ENCODE measurements around the gene CFAP45. TPM values are rescaled to one million over a fixed set of nuclear protein-coding genes. Genes with fewer than 3 reads are reported as not detected.

The CFAP45 gene
- total RNA-seq, 1 experiment from 2014 or later = 0.48 TPM

GRCh38 chr1:159889202-159889601 is 10.8 kb downstream of the CFAP45 start:
- H3K4me3 Mint-ChIP-seq = no peak overlapping the region
- POLR2A ChIA-PET = interaction anchor here (1.1 kb wide), 1 partner anchor 35 kb away, joined by 3 read pairs; no protein-coding TSS in a partner anchor
- no peaks in the 10 kb centered on the region for H3K9me3 Mint-ChIP-seq

GRCh38 chr1:159884296-159884695 is 15.7 kb downstream of the CFAP45 start:
- CTCF ChIA-PET = no interaction called here
- no peak for ATAC-seq
- no peak for DNase-seq (ENCODE audit: low spot score)
- POLR2A ChIA-PET = no interaction called here
- Mint-ChIP-seq H3K36me3 (no peaks in the 10 kb centered on the region), H3K27ac (no peak overlapping the region), H3K27me3 (ENCODE audit: low read depth) (no peaks in the 10 kb centered on the region), H3K9me3 (no peaks in the 10 kb centered on the region), H3K4me3 (no peak overlapping the region), H3K4me1 (no peaks in the 10 kb centered on the region)
- no peak for TF ChIP-seq TEAD1 (CRISPR knock-in tag; IDR thresholded peaks at IDR 0.05)
- TF ChIP-seq FOXJ3 (CRISPR knock-in tag; IDR thresholded peaks at IDR 0.05; ENCODE audit: borderline replicate concordance) = no peak
- TF ChIP-seq ZNF416 (CRISPR knock-in tag; IDR thresholded peaks at IDR 0.05) = no peak
- TF ChIP-seq SP1 (CRISPR knock-in tag; conservative IDR thresholded peaks at IDR 0.05) = no peak
- TF ChIP-seq OVOL2 (CRISPR knock-in tag; IDR thresholded peaks at IDR 0.05; ENCODE audit: borderline replicate concordance) = no peak
- no peak for TF ChIP-seq ZNF232 (CRISPR knock-in tag; IDR thresholded peaks at IDR 0.05)
- TF ChIP-seq ZNF396 (CRISPR knock-in tag; IDR thresholded peaks at IDR 0.05; ENCODE audit: borderline replicate concordance) = no peak
- no peak for TF ChIP-seq PRDM15 (CRISPR knock-in tag; IDR thresholded peaks at IDR 0.05)
- TF ChIP-seq GRHL2 (CRISPR knock-in tag; IDR thresholded peaks at IDR 0.05; ENCODE audit: insufficient replicate concordance, severe bottlenecking) = no peak
- no peak for TF ChIP-seq IRF2 (CRISPR knock-in tag; IDR thresholded peaks at IDR 0.05; ENCODE audit: borderline replicate concordance, low read depth)
- no peak for TF ChIP-seq NR2C2 (CRISPR knock-in tag; IDR thresholded peaks at IDR 0.05)

More at GRCh38 chr1:159889202-159889601, 10.8 kb downstream of the CFAP45 start:
- peaks cover 9% of the 10 kb centered on the region for H3K4me1 Mint-ChIP-seq
- no peaks in the 10 kb centered on the region; the same call in 1 of the 2 replicates for H3K27me3 Mint-ChIP-seq (ENCODE audit: low read depth)
- no peak for ATAC-seq
- no peak overlapping the region for H3K27ac Mint-ChIP-seq
- CTCF ChIA-PET = interaction anchor here (0.8 to 11.5 kb wide), 8 partner anchors 16 to 118 kb away, joined by 3 to 188 read pairs (median 8); no protein-coding TSS in a partner anchor
- TF ChIP-seq SMAD4 (CRISPR knock-in tag; IDR thresholded peaks at IDR 0.05) (no peak), ZNF425 (CRISPR knock-in tag; conservative IDR thresholded peaks at IDR 0.05) (no peak), FOXJ3 (CRISPR knock-in tag; IDR thresholded peaks at IDR 0.05; ENCODE audit: borderline replicate concordance) (no peak), SMAD3 (CRISPR knock-in tag; IDR thresholded peaks at IDR 0.05; ENCODE audit: borderline replicate concordance) (no peak), NFE2L1 (CRISPR knock-in tag; IDR thresholded peaks at IDR 0.05) (no peak), AR (CRISPR knock-in tag; IDR thresholded peaks at IDR 0.05) (no peak), ZNF232 (CRISPR knock-in tag; IDR thresholded peaks at IDR 0.05) (no peak)
- DNase-seq (ENCODE audit: low spot score) = no peak
- no peaks in the 10 kb centered on the region for H3K36me3 Mint-ChIP-seq
